HG02870 (cell line): ENCODE data around the gene ING2.
A peak's percentile ranks its signal among the peaks of the same experiment; 100 is the strongest.

Experiments used
- ATAC-seq: cut with Tn5 transposase; IDR thresholded peaks from one replicate; pipeline ENCODE4 v1.9.1; 2021; ENCODE audit warnings: mild to moderate bottlenecking, moderate library complexity; ENCODE audit not compliant: unreplicated experiment

Gene ING2

DNA sequence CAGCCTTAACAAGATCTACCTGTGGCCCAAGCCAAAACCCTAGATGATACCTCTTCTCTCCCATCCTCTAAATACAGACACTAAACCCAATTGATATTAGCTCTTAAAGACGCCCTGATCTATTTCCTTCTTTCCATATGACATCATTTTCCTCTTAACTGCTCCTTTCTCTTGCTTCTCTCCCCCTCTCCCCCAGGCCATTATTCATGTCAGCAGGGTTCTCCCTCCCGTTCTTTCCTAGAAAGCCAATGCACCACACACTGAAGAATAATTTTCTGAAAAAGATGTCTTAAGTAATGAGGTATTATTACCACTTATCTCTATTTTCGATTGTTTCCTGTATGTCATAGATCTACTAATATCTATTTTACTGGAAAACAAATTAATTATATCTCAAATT, 9.7 kb upstream of the ING2 start:
- no peak for ATAC-seq

DNA sequence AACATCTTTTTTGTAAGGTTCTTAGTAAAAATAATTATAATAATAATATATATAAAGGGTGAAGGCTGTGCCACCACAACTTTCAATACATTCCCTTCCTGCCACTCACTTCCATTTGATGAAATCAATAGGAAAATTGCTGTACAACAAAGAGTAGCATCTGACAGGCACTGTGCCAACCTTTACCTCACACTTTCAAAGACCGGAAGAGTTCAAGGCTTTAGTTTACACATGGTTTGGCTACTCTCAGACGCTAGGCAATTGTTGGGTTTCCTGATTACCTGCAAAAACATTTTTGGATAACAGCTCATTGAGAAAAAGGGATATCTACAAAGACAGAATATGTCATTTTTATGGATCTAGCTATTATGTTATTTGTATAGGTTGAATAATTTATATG, 5.5 kb upstream of the ING2 start:
- ATAC-seq: no peak

DNA sequence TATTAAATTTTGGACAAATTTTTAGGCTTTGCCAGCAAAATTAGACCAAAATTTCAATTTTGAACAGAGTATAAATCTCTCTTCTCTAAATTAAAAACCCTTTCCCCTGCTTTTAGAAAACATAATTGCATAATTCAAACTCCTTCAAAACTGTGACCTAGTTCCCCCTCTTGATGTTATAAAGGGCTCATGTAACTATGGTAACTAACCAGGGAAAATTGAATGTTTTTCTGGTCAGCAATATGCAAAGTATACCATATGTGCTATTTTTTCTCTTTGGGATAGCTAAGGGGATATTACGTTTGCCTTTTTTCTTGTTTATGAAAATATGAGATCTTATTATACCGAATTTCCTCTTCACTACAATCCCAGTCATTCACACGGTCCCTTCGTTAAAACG, 5.1 kb upstream of the ING2 start:
- no peak for ATAC-seq

DNA sequence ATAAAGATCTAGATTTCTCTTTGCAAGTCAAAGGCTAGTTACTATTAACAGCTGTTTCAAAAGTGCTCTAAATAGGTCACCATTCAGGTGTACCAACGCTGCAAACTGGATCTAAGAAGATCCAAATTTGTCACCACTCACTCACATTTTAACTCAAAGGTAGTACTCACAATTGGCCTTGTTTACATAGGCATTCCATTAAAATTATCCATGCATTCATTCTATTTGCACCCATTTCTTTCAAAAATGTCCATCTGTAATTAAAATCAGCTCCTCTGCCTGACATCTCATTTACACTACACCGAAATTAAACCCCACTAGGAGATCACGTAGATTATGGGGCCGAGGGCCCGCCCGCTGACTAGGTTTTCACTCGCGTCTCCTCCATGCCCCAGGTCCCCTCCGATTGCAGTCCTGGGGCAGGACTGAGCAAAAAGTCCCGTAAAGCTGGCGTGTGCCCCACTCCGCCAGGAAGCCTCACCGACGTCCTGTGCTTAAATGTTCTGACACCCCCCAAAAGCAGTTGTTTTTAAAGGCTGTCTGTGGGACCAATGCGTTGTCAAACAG, 1.3 kb upstream of the ING2 start:
- ATAC-seq: peak; percentile 1

DNA sequence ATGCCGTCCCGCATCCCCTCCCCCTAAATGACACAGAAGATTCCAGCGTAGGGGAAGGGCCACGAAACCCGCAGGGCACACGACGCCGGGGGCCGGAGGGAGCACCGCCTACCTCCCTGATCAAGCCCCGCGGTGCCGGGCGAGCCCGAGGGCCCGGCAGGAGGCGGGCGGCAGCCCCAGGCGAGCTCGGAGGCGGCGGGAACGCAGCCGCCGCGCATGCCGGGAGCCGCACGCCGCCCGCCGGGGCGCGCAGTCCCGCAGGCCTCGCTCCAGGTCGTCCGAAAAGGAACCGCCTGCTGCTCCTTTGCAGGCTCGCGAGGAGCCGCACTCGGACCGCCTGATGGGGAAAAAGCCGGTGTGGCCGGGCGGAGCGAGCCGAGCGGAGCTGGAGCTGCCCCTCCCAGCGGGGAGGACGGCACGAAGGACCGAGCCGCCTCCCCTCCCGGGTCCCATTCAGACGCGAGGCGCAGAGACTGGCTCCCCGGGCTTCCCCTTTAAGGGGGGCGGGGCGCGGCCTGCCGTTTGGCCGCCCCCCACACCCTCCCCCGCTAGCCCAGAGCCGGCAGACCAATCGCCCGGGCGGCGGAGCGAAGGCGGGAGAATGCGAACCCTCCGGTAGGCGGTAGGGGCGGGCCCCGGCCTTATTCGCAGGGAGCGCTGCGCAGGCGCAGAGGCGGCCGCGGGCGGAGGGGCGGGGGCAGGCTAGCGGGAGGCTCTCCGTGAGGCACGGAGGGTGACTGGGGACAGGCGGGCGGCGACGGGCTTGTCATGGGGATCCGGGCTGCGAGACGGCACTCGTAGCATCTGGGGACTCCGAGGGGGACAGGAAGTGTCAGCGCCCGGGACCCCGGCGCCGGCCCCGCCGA, 561 bp upstream of the ING2 start:
- ATAC-seq: peak; percentile 68

DNA sequence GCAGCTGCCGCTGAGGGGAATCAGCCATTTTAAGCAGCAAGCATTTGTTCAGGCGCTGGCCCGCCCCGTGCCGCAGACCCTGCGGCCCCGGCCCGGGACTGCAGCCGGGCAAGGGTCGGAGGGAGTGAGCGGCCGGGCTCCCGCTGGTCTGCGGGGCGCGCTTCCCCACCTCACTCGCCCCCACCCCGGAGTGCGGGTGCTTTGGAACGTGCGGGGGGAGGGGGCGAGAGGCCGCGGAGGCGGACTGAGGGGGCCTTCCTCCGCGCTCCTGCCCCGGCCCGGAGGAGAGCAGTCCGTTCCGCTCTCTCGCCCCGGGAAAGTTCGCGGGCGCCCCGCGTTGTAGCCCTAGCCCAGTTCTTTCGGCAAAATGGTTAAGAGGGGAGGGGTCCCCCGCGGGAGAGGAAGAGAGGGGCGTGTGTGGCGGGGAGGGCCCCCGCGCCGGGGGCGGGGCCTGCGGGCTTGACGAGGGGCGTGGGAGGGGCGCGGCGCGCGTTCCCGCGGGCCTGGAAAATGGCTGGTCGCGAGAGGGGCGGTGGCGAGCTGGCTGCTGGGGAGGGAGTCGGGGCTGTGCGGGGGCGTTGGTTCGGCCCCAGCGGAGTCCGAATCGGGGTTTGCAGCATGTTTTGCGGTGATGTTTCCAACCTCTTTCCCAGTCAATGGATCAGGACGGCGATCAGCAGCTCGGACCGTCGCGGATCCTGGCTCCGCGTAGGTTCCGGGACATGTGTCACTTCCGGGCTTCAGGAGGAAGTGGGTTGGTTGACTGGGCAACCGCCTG, 942 bp downstream of the ING2 start:
- peak; percentile 42 for ATAC-seq

DNA sequence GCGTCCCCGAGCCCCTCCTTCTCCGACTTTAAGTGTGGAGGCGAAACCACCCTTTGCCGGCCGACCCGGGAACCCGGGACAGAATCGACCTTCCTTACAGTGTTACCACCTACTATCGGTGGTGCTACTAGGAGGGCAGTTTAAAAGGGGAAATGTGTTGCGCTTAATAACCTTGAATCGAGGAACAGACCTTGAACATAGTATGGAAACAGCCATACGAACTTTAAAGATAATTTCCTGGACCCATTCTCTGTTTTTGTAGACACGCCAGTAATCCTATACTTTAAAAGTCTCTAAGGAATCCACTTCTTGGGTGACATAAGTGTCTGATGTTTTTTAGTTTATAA, 1.5 kb downstream of the ING2 start:
- ATAC-seq: no peak

DNA sequence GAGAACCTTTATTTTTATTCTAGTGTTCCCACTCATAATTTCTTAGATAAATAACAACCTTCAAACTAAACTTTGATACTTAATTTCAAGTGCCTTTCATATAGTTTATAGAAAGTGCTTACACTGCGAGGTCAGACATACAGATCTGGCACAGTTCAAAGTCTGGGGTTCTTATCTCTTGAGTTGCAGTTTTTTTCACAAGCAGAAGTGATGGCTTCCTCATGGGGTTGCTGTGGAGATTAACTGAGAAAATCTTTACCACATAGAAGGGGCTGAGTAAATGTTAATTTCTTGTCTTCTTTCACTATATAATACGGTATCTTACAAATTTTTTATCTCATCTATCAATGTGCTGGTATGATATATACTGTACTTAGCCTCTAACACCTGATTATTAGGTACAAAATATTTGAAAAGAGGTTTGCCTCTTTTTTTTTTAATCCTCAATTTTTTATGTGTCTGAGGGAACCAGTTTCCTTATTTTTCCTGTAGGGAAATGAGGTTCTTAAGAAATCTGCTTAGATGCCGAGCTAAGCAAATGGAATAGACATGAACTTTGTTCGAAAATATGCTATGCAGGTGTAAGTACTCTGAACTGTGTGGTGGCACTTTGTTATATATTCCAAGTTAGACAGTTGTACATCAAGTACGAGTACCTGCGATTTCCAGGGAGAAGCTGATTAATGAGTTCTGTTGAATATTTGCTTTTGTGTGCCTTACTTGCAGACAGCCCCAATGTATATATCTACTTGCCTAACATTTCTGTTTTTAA, 3.3 kb downstream of the ING2 start:
- ATAC-seq: no peak

DNA sequence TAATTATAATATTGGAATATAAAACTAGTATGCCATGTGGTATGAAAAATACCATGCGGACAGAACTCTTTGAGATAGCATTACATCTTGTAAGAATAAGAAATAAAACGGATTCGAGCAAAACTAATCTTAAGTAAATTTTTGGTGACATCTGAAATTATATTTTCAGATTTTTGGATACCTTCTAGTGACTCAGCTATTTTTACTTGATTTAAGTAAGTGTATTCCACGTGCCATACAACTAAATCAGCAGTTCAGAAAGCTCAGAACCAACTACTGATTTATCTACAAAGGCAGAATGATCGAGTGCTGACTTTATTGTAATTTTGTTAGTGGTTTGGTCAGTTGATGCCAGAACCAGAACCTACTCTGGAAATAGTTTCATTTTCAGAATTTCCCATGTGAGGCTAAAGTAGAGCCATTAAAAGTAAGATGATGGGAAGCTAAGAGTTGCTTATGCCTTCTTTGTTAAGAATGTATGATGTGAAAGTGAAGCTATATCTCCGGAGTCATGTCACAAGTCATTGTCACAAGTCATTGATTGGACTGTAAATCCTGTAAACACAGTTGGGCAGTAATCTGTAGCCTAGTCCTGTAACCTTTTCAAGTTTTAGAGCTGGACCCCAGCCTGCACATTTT, 4.0 kb downstream of the ING2 start:
- no peak for ATAC-seq

DNA sequence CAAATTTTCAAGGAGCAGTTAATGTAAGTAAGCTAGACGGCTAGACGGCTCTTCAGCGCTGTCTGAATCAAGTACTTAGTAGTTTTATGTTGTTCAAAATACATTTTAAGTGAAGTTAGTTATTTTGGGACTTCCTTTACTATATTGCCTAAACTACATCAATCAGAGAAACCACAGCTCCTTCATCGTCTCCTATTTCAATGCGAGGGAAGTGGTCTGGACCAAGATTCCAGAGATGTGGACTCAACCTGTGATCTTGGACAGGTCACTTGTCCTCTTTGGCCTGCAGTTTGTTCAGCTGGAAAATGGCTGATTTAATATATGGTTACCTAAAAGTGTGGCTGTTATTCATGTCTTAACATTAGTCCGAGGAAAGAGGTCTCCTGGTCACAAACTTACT, 10.6 kb downstream of the ING2 start:
- no peak for ATAC-seq

DNA sequence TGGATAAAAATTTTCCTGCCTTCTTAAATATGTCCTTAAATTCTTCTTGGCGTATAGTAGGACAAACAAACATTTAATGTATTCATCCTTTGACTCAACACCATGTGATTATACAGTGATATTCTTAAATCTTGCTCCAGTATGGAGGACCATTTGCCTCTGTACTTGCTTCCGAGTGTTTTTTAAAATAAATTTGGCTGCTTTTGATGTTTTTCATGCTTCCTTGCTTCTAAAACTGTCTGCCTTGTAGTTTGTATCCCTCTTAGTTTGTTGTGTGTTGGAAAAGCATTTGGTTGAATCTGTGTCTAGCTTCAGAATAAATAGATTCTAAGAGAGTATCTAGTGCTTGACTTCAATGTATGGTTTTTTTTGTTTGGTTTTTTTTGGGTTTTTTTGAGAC, 12.3 kb downstream of the ING2 start:
- ATAC-seq: no peak

DNA sequence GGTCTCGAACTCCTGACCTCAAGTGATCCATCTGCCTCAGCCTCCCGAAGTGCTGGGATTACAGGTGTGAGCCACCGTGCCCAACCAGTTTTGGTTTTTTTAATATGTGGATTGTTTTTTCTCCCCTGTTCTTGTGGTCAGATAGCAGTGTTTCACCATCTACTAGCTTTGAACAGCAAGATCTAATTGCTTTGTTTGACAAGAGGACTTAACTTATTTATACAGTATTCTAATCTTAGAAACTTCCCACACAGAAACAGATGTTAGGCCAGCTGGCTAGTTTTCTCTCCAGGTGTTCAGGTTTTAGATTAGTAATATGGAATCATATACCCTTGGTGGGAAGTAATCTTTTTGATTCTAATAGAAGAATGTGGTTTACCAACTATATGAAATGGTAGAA, 12.9 kb downstream of the ING2 start:
- no peak for ATAC-seq

DNA sequence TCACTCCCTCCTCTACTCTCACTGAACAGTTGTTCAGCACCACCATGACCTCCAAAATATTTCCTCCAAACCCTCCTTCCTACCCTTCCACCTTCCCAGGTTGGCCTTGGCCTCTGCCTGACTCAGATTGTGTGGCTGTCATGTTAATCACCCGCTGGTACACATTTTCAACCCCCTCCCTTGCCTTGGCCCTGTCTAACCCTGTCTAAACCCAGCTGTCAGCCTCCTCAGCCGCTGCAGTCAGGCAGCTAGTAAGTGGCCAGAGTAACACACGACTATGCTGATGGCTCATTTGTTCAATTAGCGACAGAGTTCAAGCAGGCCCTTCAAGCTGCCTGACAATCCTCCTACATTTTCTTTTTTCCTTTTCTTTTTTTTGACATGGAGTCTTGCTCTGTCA, 18.0 kb downstream of the ING2 start:
- ATAC-seq: no peak

DNA sequence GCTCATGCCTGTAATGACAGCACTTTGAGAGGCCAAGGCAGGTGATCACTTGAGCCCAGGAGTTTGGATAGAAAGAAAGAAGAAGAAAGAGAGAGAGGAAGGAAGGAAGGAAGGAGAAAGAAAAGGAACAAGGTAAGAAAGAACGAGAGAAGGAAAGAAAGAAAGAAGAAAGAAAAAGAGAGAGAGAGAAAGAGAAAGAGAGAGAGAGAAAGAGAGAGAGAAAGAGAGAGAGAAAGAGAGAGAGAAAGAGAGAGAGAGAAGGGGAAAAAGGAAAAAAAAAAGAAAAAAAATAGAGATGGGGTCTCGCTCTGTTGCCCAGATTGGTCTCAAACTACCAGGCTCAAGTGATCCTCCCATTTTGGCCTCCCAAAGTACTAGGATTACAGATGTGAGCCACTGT, 22.5 kb downstream of the ING2 start:
- no peak for ATAC-seq

DNA sequence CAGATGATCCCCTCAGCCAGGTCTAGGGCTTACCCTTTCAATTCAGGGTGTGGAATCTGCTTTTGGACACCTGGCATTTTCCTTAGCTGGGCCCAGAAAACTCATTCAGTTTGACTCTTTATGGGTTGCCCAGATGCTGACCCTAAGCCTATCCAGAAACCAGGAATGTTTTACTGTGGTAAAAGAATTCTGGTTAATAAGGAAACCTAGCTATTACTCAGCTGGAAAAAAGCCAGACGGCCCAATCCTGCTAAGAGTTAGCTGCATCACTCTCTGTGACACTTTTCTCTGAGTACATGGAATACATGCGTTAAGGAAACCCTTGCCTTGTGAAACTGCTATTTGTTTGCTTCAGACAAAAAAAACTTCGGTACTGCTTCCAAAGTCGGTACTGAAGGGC, 28.0 kb downstream of the ING2 start:
- ATAC-seq: no peak

DNA sequence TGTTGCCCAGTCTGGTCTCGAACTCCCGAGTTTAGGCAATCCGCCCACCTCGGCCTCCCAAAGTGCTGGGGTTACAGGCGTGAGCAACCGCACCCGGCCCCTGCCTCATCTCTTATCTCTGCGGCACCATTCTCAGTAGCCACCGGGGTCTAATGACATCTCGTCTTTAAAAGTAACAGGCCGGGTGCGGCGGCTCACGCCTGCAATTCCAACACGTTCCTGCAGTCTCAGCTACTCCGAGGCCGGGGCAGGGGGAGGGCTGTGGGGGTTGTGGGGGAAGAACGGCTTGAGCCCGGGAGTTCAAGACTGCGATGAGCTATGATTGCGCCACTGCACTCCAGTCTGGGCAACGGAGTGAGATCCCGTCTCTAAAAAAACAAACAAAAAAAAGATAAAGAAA, 28.8 kb downstream of the ING2 start:
- ATAC-seq: no peak

DNA sequence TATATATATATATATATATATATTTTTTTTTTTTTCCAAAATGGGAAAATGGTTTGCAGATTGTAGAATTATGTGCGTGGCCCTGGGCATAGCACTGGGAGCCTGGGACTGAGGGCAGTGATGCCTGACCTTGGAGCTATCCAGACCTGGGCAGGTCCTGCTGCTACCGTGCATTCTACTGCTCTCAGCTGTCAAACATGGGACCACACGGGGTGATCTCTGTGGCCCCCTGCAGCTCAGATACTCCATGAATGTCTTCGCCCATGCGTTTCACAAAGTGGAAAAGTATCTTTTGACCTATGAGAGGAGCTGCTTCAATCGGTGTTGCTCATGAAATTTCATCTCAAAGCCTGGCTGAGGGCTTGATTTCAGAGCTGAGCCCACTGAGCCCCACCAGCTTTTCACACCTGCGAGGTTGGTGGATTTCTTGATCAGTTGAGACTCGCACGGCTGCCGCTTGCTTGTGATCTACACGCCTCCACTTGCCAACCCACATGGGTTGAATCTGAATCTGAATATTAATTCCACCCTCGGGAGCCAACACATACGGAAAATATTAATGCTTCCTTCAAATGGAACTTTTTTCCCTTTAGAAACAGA, 35.7 kb downstream of the ING2 start:
- no peak for ATAC-seq

DNA sequence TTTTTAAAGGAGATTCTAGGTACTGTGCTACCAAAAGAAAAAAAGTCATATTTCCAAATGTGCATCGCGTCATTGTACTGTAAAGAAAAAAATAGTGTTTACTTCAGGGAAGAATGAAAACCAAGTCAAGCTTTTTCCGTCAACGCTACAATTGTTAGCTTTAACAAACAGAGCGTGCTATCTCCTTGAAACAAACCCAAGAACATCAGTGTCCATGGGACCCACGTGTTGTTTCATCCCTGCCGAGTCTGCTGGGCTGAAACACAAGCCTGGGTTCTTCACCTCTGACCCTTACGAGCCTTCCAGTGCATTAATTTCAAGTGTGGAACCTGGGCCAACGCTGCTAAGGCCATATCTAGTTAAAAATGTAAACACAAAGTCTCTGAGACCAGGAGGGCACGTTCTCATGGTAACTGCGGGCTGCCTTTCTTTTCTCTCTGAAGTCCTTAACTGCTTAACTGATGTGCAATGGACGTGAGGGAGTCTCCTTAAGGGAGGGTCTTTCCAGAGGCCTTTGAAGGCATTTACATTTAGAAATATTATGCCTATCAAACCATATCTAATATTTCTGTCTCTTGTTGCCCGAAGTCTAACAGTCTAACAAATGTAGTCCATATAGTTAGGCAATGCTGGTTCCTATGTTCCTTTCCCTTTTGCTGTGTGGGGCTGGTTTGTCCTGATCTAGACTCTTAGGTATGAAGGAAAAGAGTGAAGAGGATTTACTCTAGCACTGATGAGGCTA, 36.3 kb downstream of the ING2 start:
- ATAC-seq: no peak

DNA sequence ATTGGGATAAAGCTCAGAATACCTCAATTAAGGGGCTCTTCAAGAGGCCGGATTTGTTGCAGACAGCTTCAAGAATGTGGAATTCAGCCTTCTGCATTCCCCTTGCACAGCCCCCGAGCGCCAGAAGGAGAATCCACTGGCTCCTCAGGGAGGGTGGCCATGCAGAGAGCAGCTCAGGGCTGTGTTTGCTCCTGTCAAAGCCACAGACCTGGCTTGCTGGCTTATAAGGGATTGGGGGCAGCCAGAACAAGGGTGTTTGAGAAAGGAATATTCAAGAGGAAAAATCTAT, 36.8 kb downstream of the ING2 start:
- no peak for ATAC-seq

DNA sequence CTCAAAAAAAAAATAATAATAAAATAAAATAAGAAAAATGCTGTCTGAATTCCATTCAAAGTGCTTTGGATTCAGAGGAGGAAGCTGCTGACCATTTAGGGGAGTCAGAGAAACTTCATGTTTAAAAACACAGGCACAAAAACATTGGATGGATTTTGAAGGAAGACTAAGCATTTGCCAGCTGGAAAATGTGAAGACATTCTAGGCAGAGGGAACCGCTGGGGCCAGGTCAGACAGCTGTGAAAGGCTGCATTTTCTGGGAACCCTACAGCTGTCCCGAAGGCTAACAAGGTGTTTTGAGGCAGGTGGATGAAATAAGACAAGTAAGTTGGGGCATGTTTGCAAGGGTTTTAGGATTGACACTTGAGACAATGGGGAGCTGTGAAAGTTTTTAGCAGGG, 38.6 kb downstream of the ING2 start:
- ATAC-seq: no peak
